DOHH2 (cell line): ENCODE results near the gene KIF24.
"Not testable (repeated sequence)": the region's sequence is repeated elsewhere in the genome, so short reads cannot be mapped to it uniquely, and the experiment has no call there.

ENCODE experiments used
- H3F3A ChIP-seq: fragments of 200-600 bp; sonication (generic), shearing (Covaris generic); 2 replicates; pipeline ENCODE4 v1.6.0; 2016; ENCODE audit warnings: antibody characterized with exemption, mild to moderate bottlenecking; ENCODE audit not compliant: control insufficient read depth, insufficient read depth
- H3K27ac ChIP-seq: fragments of 200-600 bp; sonication (generic); 2 replicates; pipeline ENCODE4 v1.5.1; 2014; ENCODE audit warnings: low read depth, mild to moderate bottlenecking, low read length, moderate library complexity
- H3K27me3 ChIP-seq: fragments of 200-600 bp; sonication (generic); 2 replicates; pipeline ENCODE4 v1.6.1; 2014; ENCODE audit warnings: mild to moderate bottlenecking, low read length, mixed read lengths; ENCODE audit not compliant: control insufficient read depth
- H3K36me3 ChIP-seq: fragments of 200-600 bp; sonication (generic); 2 replicates; pipeline ENCODE4 v1.6.1; 2014; ENCODE audit warnings: mild to moderate bottlenecking, low read length, moderate library complexity, mixed read lengths; ENCODE audit not compliant: control insufficient read depth
- H3K4me1 ChIP-seq: fragments of 200-600 bp; sonication (generic); 2 replicates; pipeline ENCODE4 v1.6.1; 2014; ENCODE audit warnings: mild to moderate bottlenecking, low read length, mixed read lengths; ENCODE audit not compliant: control insufficient read depth
- H3K4me2 ChIP-seq: fragments of 200-600 bp; sonication (generic); 2 replicates; pipeline ENCODE4 v1.6.0; 2014; ENCODE audit warnings: mild to moderate bottlenecking, low read length, moderate library complexity
- H3K4me3 ChIP-seq: fragments of 200-600 bp; sonication (generic); 2 replicates; pipeline ENCODE4 v1.5.1; 2014; ENCODE audit warnings: mild to moderate bottlenecking, low read length, mixed read lengths
- H3K79me2 ChIP-seq: fragments of 200-600 bp; sonication (generic); 2 replicates; pipeline ENCODE4 v1.6.1; 2014; ENCODE audit warnings: mild to moderate bottlenecking, low read length, mixed read lengths; ENCODE audit not compliant: control insufficient read depth
- H3K9me2 ChIP-seq: fragments of 200-600 bp; sonication (generic); replicated peaks from 2 replicates; pipeline ENCODE4 v1.6.1; 2014; ENCODE audit warnings: mild to moderate bottlenecking, low read length, mixed read lengths; ENCODE audit not compliant: control insufficient read depth
- H3K9me3 ChIP-seq: fragments of 200-600 bp; sonication (generic); 2 replicates; pipeline ENCODE4 v1.6.1; 2014; ENCODE audit warnings: antibody characterized with exemption, low read length, mixed read lengths; ENCODE audit not compliant: control insufficient read depth, insufficient read depth
- H4K20me1 ChIP-seq: fragments of 200-600 bp; sonication (generic); 2 replicates; pipeline ENCODE4 v1.6.0; 2014; ENCODE audit warnings: low read depth, mild to moderate bottlenecking, antibody characterized with exemption, low read length, moderate library complexity; ENCODE audit not compliant: control insufficient read depth, insufficient read depth
- CTCF ChIP-seq: fragments of 200-600 bp; sonication (generic); IDR thresholded peaks from one replicate; pipeline ENCODE4 v1.5.1; 2014; ENCODE audit warnings: antibody characterized with exemption, mild to moderate bottlenecking, low read depth, low read length; ENCODE audit not compliant: poor library complexity, severe bottlenecking
- EZH2phosphoT487 ChIP-seq: fragments of 200-600 bp; sonication (generic); IDR thresholded peaks from 2 replicates; pipeline ENCODE4 v1.6.1; 2017; ENCODE audit warnings: borderline replicate concordance, mild to moderate bottlenecking, antibody characterized with exemption, low read length, moderate library complexity, mixed read lengths

Gene KIF24

GRCh38 chr9:34365282-34365681 lies 36.2 kb upstream of the KIF24 start:
- Histone ChIP-seq H3K4me2 (no peak overlapping the region), H3F3A (no peaks in the 10 kb centered on the region), H3K4me3 (no peak overlapping the region), H3K4me1 (no peaks in the 10 kb centered on the region), H3K9me2 (no peaks in the 10 kb centered on the region), H3K9me3 (no peaks in the 10 kb centered on the region; the same call in 1 of the 2 replicates), H3K79me2 (no peaks in the 10 kb centered on the region), H3K27ac (no peak overlapping the region), H3K36me3 (no peaks in the 10 kb centered on the region), H3K27me3 (no peaks in the 10 kb centered on the region), H4K20me1 (no peaks in the 10 kb centered on the region)
- TF ChIP-seq EZH2phosphoT487 (no peak), CTCF (no peak)

- Histone ChIP-seq H3K79me2 (no peaks in the 10 kb centered on the region), H3K4me3 (no peak overlapping the region), H3K27ac (no peak overlapping the region), H3K9me3 (no peaks in the 10 kb centered on the region; the same call in 1 of the 2 replicates), H4K20me1 (no peaks in the 10 kb centered on the region), H3K36me3 (no peaks in the 10 kb centered on the region), H3K9me2 (no peaks in the 10 kb centered on the region), H3K4me1 (no peaks in the 10 kb centered on the region), H3K27me3 (no peaks in the 10 kb centered on the region), H3F3A (no peaks in the 10 kb centered on the region), H3K4me2 (no peak overlapping the region)
- TF ChIP-seq EZH2phosphoT487: no peak
- no peak for TF ChIP-seq CTCF
Observed at GRCh38 chr9:34363619-34364351, 34.7 kb upstream of the KIF24 start.

GRCh38 chr9:34362614-34363214 lies 33.6 kb upstream of the KIF24 start:
- no peaks in the 10 kb centered on the region; the same call in 1 of the 2 replicates for H3K9me3 ChIP-seq
- no peak for TF ChIP-seq EZH2phosphoT487
- TF ChIP-seq CTCF: no peak

GRCh38 chr9:34352957-34353356 lies 23.9 kb upstream of the KIF24 start:
- H3K9me3 ChIP-seq, H3K27me3 ChIP-seq, H3K36me3 ChIP-seq, H3K79me2 ChIP-seq, H3K27ac ChIP-seq, H4K20me1 ChIP-seq, H3K4me2 ChIP-seq, H3K4me1 ChIP-seq, H3K9me2 ChIP-seq, H3K4me3 ChIP-seq, H3F3A ChIP-seq: not testable (repeated sequence)

More at GRCh38 chr9:34362614-34363214, 33.6 kb upstream of the KIF24 start:
- Histone ChIP-seq H3K9me2 (no peaks in the 10 kb centered on the region), H3K4me2 (no peak overlapping the region), H3K36me3 (no peaks in the 10 kb centered on the region), H3K79me2 (no peaks in the 10 kb centered on the region), H3K4me1 (no peaks in the 10 kb centered on the region), H3F3A (no peaks in the 10 kb centered on the region), H3K27me3 (no peaks in the 10 kb centered on the region), H3K27ac (no peak overlapping the region), H3K4me3 (no peak overlapping the region), H4K20me1 (no peaks in the 10 kb centered on the region)

GRCh38 chr9:34352122-34352652 lies 23.1 kb upstream of the KIF24 start:
- H3K4me2 ChIP-seq, H3F3A ChIP-seq, H3K36me3 ChIP-seq, H3K79me2 ChIP-seq, H3K9me2 ChIP-seq, H3K27ac ChIP-seq, H3K9me3 ChIP-seq, H4K20me1 ChIP-seq, H3K4me3 ChIP-seq, H3K27me3 ChIP-seq, H3K4me1 ChIP-seq: not testable (repeated sequence)
